Stimulated activated CD8-positive, alpha-beta memory T cell treated with anti-CD3 and anti-CD28 coated beads, Interleukin-2, amount 100 ng/mL, for 48 hours (primary cell): ENCODE measurements around the gene HCST.

Experiments used
- DNase-seq, 2 donors: peaks; one replicate each; pipeline ENCODE4 v3.0.0-alpha.2; 2020; ENCODE audit warnings: low read depth in 2 of 2

The HCST gene, protein sequence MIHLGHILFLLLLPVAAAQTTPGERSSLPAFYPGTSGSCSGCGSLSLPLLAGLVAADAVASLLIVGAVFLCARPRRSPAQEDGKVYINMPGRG

DNA sequence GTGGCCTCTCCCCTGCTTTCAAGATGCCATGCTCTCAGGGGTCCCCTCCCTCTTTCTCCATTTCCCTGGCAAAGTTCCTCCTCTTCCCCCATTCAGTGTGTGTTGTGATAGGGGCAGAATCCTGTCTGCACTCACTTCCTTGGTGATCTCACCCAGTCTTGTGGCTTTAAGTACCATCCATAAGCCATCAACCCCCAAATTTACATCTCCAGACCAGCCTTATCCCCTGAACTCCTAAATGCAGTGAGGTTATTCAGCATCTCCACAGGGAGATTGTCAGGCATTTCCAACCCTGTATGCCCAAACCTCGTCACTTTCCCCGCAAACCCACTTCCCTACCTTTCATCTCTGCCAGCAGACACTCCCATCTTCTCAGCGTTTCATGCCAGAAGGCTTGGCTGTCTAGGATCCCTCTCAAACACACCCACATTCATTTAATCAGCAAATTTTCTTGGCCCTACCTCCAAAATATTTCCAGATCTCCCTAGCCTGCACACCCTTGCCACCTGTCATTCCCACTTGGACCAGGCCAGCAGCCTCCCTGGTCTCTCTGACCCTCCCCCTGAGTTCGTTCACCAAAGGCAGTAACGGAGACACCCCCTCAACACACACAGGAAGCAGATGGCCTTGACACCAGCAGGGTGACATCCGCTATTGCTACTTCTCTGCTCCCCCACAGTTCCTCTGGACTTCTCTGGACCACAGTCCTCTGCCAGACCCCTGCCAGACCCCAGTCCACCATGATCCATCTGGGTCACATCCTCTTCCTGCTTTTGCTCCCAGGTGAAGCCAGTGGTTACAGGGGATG is at the start of gene HCST:
Gene HCST (plus strand): TSS at position 676 of the 808 bp plus-strand sequence. CDS start 65 bp downstream, at position 741.
- peak in 1 of 2 donors; percentile 19 for DNase-seq

GRCh38 chr19:35853038-35853756 is 49.1 kb upstream of the HCST start:
- no peak for DNase-seq

DNA sequence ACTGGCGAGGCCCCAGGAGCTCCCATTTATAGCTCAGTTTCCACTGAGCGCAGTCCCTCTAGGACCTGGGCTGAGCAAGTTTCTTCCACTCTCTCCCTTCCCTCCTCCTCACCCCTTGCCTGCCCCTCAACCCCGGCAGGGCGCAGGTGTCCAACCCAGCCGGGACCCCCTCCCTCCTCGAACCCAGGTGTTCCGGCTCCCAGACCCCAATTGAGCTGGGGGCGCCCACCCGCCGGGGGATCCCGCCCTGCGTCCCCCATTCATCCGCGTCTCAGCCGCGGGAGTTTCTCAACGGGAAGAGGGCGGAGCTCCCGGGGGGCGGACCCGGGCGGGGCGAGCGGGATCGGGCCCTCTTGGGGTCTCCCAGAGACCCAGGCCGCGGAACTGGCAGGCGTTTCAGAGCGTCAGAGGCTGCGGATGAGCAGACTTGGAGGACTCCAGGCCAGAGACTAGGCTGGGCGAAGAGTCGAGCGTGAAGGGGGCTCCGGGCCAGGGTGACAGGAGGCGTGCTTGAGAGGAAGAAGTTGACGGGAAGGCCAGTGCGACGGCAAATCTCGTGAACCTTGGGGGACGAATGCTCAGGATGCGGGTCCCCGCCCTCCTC is 45.7 kb upstream of the HCST start, which contains the start of gene KIRREL2:
Gene KIRREL2 (plus strand): TSS at position 366 of the 604 bp plus-strand sequence. CDS start 209 bp downstream, at position 575.
- DNase-seq, result no peak

- DNase-seq, result no peak
Observed at GRCh38 chr19:35858311-35858710, 44.0 kb upstream of the HCST start.

GRCh38 chr19:35859414-35859813 is 42.9 kb upstream of the HCST start:
- no peak for DNase-seq

DNA sequence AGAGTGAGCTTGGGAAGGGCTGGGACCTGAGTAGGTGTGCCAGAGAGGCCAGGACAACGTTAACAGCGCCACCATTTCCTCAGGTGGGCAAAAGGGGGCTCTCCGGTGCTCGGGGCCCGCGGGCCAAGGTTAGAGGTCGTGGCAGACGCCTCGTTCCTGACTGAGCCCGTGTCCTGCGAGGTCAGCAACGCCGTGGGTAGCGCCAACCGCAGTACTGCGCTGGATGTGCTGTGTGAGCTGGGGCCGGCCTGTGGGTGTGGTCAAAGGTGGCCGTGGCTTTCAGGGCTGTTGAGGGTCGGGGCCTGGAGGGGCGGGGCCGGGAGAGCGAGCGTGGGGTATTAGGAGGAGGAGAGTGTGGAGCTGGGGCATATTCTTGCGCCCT is 41.9 kb upstream of the HCST start:
- DNase-seq, result no peak

DNA sequence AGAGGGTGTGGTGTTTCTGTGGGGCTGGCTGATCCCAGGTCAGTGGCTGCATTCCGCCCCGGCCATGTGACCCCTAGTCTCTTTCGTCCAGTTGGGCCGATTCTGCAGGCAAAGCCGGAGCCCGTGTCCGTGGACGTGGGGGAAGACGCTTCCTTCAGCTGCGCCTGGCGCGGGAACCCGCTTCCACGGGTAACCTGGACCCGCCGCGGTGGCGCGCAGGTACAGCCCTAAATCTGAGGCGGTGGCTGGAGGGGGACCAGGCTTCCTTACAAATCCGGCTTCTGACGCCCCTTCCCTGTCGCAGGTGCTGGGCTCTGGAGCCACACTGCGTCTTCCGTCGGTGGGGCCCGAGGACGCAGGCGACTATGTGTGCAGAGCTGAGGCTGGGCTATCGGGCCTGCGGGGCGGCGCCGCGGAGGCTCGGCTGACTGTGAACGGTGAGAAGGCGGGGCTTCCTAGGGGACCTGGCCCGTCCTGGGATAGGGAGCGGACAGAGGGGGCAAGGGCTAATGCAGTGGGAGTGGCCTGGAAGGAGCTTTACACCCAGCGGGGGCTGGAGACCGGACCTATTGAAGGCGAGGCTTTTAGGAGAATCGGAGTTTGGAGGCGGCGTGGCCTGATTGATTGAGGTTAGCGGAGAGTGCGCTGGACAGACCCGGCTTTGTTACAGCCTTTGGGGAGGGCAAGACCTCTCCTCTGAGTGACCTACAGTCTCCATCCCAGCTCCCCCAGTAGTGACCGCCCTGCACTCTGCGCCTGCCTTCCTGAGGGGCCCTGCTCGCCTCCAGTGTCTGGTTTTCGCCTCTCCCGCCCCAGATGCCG is 41.3 kb upstream of the HCST start:
- no peak for DNase-seq

- no peak for DNase-seq
Observed at GRCh38 chr19:35861640-35862160, 40.6 kb upstream of the HCST start.

DNA sequence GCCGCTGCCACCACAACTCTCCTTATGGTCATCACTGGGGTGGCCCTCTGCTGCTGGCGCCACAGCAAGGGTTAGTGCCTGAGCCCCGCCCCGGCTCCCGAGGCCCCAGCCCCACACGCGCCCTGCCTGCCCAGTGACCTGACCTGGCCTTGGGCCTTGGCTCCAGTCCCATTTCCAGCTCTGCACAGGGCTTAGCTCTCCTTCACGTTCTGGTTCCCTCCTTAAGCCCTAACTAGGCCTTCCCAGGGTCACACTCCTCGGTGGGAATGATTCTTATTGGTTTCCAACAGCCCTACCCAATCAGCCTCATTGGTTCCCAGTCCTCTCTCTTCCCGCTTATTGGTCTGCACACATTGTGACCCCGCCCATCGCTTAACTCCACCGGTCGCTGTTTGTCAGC is 39.8 kb upstream of the HCST start:
- no peak for DNase-seq

DNA sequence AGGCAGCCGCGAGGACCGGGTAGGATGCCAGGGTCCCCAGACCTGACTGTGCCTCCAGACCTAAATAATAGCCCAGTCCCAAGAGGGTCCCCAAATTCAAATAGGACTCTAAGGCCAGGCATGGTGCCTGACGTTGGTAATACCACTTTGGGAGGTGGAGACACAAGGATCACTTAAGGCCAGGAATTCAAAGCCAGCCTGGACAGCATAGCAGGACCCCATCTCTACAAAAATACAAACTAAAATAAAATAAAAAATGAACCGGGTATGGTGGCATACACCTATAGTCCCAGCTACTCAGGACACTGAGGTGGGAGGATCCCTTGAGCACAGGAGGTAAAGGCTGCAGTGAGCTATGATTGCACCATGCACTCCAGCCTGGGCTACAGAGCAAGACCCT is 39.3 kb upstream of the HCST start:
- DNase-seq, result no peak

GRCh38 chr19:35868172-35868822 is 34.0 kb upstream of the HCST start, which contains the start of gene APLP1:
TSS of gene APLP1 (plus strand) at chr19:35868574. CDS start at chr19:35868637, 63 bp downstream.
- peak; percentile 63 to 64 for DNase-seq

DNA sequence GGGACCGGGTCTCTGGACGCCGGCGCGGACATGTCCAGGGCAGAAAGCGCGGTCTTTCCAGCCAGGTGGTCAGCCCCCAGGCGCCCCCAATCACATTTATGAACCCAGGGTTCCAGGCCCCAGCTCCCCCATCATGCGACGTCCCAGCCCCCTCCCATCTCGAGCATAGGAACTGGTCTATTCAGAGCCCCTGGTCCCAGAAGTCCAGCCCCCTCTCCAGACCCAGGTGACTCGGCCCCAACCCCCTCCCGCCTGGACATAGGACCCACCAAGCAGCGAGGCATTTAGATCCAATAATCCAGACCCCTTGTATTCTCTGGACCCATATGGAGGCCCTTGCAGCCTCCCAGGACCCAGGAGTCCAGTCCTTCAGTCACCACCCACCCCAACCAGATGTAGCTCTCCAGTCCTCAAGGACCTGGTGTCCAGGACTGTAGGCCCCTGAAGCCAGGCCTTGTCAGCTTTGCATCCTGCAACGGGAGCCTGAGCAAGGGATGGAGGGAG is 33.5 kb upstream of the HCST start:
- DNase-seq, result no peak

DNA sequence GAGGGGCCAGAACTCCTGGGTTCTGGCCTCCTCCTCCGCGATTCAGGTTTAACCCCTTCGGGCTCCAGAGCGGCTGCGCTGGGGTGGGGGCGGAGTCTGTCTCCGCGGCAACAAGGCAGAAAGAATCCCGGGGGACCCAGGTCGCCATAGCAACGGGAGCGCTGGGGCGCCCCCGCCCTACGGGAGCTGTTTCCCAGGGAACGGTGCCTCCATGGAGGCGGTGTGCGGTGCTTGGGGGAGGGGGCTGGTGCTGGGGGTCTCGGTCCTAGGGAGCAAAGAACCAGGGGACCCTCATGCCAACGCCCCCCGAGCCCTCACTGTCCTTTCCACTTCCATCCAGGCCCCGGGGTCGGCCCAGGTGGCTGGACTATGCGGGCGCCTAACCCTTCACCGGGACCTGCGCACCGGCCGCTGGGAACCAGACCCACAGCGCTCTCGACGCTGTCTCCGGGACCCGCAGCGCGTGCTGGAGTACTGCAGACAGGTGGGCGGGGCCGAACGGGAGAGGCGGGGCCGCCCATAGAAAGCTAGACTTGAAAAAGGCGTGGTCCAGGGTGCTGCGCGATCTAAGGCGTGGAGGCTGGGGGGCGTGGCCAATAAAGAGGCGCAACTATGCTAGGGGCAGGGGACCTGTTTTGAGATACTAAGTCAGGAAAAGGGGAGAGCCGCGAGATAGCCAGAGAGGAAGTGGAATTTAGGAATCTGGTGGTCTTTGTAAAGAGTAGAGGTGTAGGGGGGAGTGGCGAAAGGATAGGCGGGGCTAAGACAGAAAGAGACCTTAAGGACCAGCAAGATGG is 32.8 kb upstream of the HCST start:
- peak; percentile 79 to 83 for DNase-seq

DNA sequence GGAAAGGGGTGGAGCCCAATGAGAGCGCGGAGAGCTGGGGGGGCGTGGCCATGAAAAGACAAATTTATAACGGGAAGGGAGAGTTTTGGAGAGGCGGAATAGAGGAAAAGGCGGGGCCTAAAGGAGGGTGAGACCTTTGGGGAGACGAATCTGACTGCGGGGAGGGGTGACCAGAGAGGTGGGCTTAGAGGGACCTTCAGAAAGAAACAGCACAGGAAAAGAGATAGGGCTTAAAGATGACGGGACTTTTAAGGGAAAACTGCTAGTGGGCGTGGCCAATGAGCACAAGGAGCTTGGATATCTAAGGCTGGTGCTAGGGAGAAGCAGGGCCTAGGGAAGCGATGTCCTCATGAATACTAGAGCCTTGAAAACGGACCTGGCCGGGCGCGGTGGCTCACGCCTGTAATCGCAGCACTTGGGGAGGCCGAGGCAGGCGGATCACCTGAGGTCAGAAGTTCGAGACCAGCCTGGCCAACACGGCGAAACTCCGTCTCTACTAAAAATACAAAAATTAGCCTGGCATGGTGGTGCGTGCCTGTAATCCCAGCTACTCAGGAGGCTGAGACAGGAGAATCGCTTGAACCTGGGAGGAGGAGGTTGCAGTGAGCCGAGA is 32.1 kb upstream of the HCST start:
- DNase-seq, result peak in 1 of 2 donors; percentile 42

GRCh38 chr19:35870798-35871197 is 31.5 kb upstream of the HCST start:
- DNase-seq, result no peak

GRCh38 chr19:35871611-35872010 is 30.7 kb upstream of the HCST start:
- no peak for DNase-seq

DNA sequence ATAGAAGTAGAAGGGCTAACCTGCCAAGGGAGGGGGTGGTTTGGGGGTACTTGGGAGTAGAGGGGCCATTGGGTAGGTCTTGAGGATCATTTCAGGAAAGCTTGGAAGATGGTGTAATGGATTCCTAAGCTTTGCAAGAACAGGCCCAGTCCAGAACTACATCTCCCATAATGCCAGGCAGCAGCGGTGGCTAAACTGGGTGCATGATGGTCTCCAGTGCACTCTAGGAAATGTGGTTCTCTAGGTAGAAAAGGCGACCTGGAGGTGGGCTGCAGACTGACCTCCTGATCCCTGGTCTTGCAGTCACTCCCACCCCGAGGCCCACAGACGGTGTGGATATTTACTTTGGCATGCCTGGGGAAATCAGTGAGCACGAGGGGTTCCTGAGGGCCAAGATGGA is 30.1 kb upstream of the HCST start:
- no peak for DNase-seq

- no peak for DNase-seq
Observed at GRCh38 chr19:35874392-35874930, 27.9 kb upstream of the HCST start.

DNA sequence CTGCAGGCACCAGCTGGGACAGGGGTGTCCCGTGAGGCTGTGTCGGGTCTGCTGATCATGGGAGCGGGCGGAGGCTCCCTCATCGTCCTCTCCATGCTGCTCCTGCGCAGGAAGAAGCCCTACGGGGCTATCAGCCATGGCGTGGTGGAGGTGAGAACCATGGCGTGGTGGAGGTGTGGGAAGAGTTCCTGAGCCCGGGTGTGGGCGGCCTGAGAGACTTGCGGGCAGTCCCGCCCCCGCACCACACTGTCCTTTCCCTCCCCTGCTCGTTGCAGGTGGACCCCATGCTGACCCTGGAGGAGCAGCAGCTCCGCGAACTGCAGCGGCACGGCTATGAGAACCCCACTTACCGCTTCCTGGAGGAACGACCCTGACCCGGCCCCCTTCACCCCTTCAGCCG is 23.3 kb upstream of the HCST start:
- no peak for DNase-seq
